K562 (cell line): ENCODE data around the gene LAMB1. TPM values are rescaled to one million over a fixed set of nuclear protein-coding genes. Genes with fewer than 3 reads are reported as not detected.

Experiments used
- ATAC-seq: fragments of 200-7000 bp; cut with Tn5 transposase; 3 replicates; pipeline ENCODE4 v1.9.1; 2020; ENCODE audit warnings: moderate library complexity
- BruUV-seq: library from RNA; stranded (reverse); fragments of 400-500 nt; replicated peaks from 2 replicates; lab custom pipeline; 2021; lab: Mats Ljungman, UMichigan
- CTCF ChIA-PET: fragments of 300-600 bp; formaldehyde crosslinking; extraction: SDS; loops from one replicate; lab custom pipeline; 2021; ENCODE audit warnings: low intra/inter-chr PET ratio; lab: Yijun Ruan, JAX
- POLR2A ChIA-PET: fragments of 300-600, 350-650 bp; sonication (Branson Sonifier 250); formaldehyde crosslinking; extraction: SDS; loops from one replicate; lab custom pipeline; 2021; ENCODE audit warnings: antibody characterized with exemption, inconsistent platforms; lab: Yijun Ruan, JAX
- DNase-seq, 4 experiments: peaks; one replicate each; pipeline versions ENCODE4 v3.0.0 to v3.0.0-alpha.2; 2011 to 2018; ENCODE audit warnings: low spot score in 3 of 4, mixed read lengths in 3 of 4; ENCODE audit errors: extremely low read depth in 1 of 4
- FAIRE-seq: peaks from 2 replicates; lab custom pipeline; 2011; peaks lifted over from hg19 to GRCh38; lab: Jason Lieb, UNC
- H2AFZ ChIP-seq: 2 replicates; pipeline ENCODE4 v1.6.0; 2011; ENCODE audit warnings: low read depth, low read length, control low read depth, inconsistent platforms
- H3K27ac ChIP-seq: fragments of 200-600 bp; 3 replicates; pipeline ENCODE4 v1.8.0; 2011; ENCODE audit warnings: low read depth, mild to moderate bottlenecking, control low read depth, inconsistent platforms, low read length, moderate library complexity, mixed read lengths; ENCODE audit errors: extremely low read depth
- H3K27me3 ChIP-seq, 2 experiments: fragments of 300-600 bp in 1 of 2; 2 replicates in 1 of 2; 3 replicates in 1 of 2; pipeline versions ENCODE4 v1.6.0 to v1.8.0; 2011; ENCODE audit warnings: inconsistent platforms in 2 of 2, low read length in 2 of 2, mild to moderate bottlenecking in 1 of 2, mixed read lengths in 1 of 2, moderate library complexity in 1 of 2; ENCODE audit not compliant: control insufficient read depth in 2 of 2, insufficient read depth in 2 of 2
- H3K36me3 ChIP-seq: fragments of 300-600 bp; 3 replicates; pipeline ENCODE4 v1.8.0; 2011; ENCODE audit warnings: mild to moderate bottlenecking, low read length, inconsistent platforms; ENCODE audit not compliant: control insufficient read depth, insufficient read depth
- H3K4me1 ChIP-seq, 2 experiments: fragments of 200-600 bp in 1 of 2; replicated peaks in 1 of 2; 2 replicates in 1 of 2; 3 replicates in 1 of 2; pipeline versions ENCODE4 v1.5.1 to v1.8.0; 2011; ENCODE audit warnings: inconsistent platforms in 2 of 2, low read length in 2 of 2, mild to moderate bottlenecking in 1 of 2, mixed read lengths in 1 of 2, moderate library complexity in 1 of 2; ENCODE audit not compliant: control insufficient read depth in 2 of 2, insufficient read depth in 2 of 2
- H3K4me2 ChIP-seq: 2 replicates; pipeline ENCODE4 v1.6.1; 2011; ENCODE audit warnings: low read length, control low read depth, inconsistent platforms, mixed read lengths; ENCODE audit not compliant: insufficient read depth
- H3K4me3 ChIP-seq: fragments of 200-600 bp; sonication (generic), shearing (Covaris generic); 2 replicates; pipeline ENCODE4 v1.5.1; 2016; ENCODE audit warnings: control low read depth, inconsistent platforms
- H3K79me2 ChIP-seq: fragments of 200-600 bp; 3 replicates; pipeline ENCODE4 v1.8.0; 2011; ENCODE audit warnings: low read length, inconsistent platforms; ENCODE audit not compliant: control insufficient read depth, insufficient read depth
- H3K9ac ChIP-seq, 2 experiments: 2 replicates each; pipeline versions ENCODE4 v1.6.0 to v1.6.1; 2011; ENCODE audit warnings: low read depth in 2 of 2, low read length in 2 of 2, control low read depth in 1 of 2, inconsistent platforms in 1 of 2, mild to moderate bottlenecking in 1 of 2, mixed read lengths in 1 of 2; ENCODE audit not compliant: insufficient read depth in 1 of 2
- H3K9me1 ChIP-seq: one replicate; pipeline ENCODE4 v1.6.0; 2011; ENCODE audit warnings: inconsistent platforms, mild to moderate bottlenecking, low read length, moderate library complexity; ENCODE audit not compliant: control insufficient read depth, insufficient read depth
- H3K9me3 ChIP-seq: replicated peaks from 2 replicates; pipeline ENCODE4 v1.5.1; 2011; ENCODE audit warnings: low read depth, low read length, inconsistent platforms; ENCODE audit not compliant: control insufficient read depth, insufficient read depth
- H4K20me1 ChIP-seq: replicated peaks from 2 replicates; pipeline ENCODE4 v1.6.1; 2011; ENCODE audit warnings: low read length, inconsistent platforms, mixed read lengths; ENCODE audit not compliant: control insufficient read depth, insufficient read depth
- BCOR ChIP-seq: fragments of 450-650 bp; IDR thresholded peaks from 2 replicates; pipeline ENCODE4 v1.6.1; 2016
- BRF1 ChIP-seq: IDR thresholded peaks from 3 replicates; pipeline ENCODE4 v1.6.1; 2011; ENCODE audit warnings: borderline replicate concordance, mild to moderate bottlenecking; ENCODE audit not compliant: insufficient read length; ENCODE audit errors: extremely low read depth
- CBFA2T2 ChIP-seq: fragments of 450-650 bp; conservative IDR thresholded peaks from 2 replicates; pipeline ENCODE4 v1.6.1; 2017; ENCODE audit warnings: mild to moderate bottlenecking
- EHMT2 ChIP-seq: fragments of 450-650 bp; IDR thresholded peaks from 2 replicates; pipeline ENCODE4 v1.6.1; 2018; ENCODE audit warnings: antibody characterized with exemption
- ESRRA ChIP-seq: fragments of 450-650 bp; IDR thresholded peaks from 2 replicates; pipeline ENCODE4 v1.6.1; 2014; ENCODE audit warnings: low read depth, mild to moderate bottlenecking, moderate library complexity, borderline replicate concordance
- GATAD2A ChIP-seq: fragments of 450-650 bp; IDR thresholded peaks from 2 replicates; pipeline ENCODE4 v1.6.1; 2017
- NFATC3 ChIP-seq: fragments of 450-650 bp; IDR thresholded peaks from 2 replicates; pipeline ENCODE4 v1.6.1; 2017; ENCODE audit warnings: mild to moderate bottlenecking
- PHF8 ChIP-seq: fragments of 200-600 bp; sonication (generic); IDR thresholded peaks from 2 replicates; pipeline ENCODE4 v1.6.1; 2012; ENCODE audit warnings: mixed run types, mild to moderate bottlenecking, inconsistent platforms, low read length, moderate library complexity, borderline replicate concordance
- PYGO2 ChIP-seq: fragments of 450-650 bp; IDR thresholded peaks from 2 replicates; pipeline ENCODE4 v1.6.1; 2016; ENCODE audit warnings: mild to moderate bottlenecking, missing genetic modification characterization, moderate library complexity, missing compliant biosample characterization
- STAT5A ChIP-seq: IDR thresholded peaks from 2 replicates; pipeline ENCODE4 v1.6.1; 2012; ENCODE audit warnings: low read length, inconsistent platforms, borderline replicate concordance
- TAF15 ChIP-seq: fragments of 200-400 bp; formaldehyde crosslinking; IDR thresholded peaks from 2 replicates; pipeline ENCODE4 v1.6.1; 2017; ENCODE audit warnings: mild to moderate bottlenecking, low read depth, low read length, moderate library complexity
- TCF3 ChIP-seq: sonication (generic); formaldehyde crosslinking; IDR thresholded peaks from 2 replicates; pipeline ENCODE4 v1.4.0; 2020; ENCODE audit warnings: mild to moderate bottlenecking, missing genetic modification reagents
- U2AF1 ChIP-seq: fragments of 200-400 bp; formaldehyde crosslinking; optimal IDR thresholded peaks from 2 replicates; pipeline ENCODE3; 2017; ENCODE audit warnings: mild to moderate bottlenecking, low read depth, low read length, moderate library complexity
- YBX1 ChIP-seq: fragments of 450-650 bp; IDR thresholded peaks from 2 replicates; pipeline ENCODE4 v1.7.1; 2016; ENCODE audit warnings: mild to moderate bottlenecking
- ZNF197 ChIP-seq: fragments of 200-800 bp; sonication (Bioruptor generic); IDR thresholded peaks from 2 replicates; pipeline ENCODE4 v1.6.1; 2016; ENCODE audit warnings: low read depth, missing genetic modification characterization, missing compliant biosample characterization
- ZNF408 ChIP-seq: fragments of 250-450 bp; sonication (Bioruptor Pico); IDR thresholded peaks from 2 replicates; pipeline ENCODE4 v1.4.0; 2020; ENCODE audit warnings: low read depth, mild to moderate bottlenecking, moderate library complexity
- ZNF551 ChIP-seq: fragments of 250-450 bp; sonication (Bioruptor Pico); IDR thresholded peaks from 2 replicates; pipeline ENCODE4 v1.5.0; 2021; ENCODE audit warnings: mild to moderate bottlenecking, moderate library complexity
- WGBS: fragments of 100-300 bp; shearing (Covaris generic); methylation state at CpG from one replicate; pipeline ENCODE4 v1.1.6; 2016; ENCODE audit warnings: low coverage, mixed read lengths; ENCODE audit not compliant: insufficient coverage; ENCODE audit errors: missing lambda C conversion rate; 5-methylcytosine and 5-hydroxymethylcytosine counted together
- in situ Hi-C: fragments of 300-500 bp; cut with MboI; formaldehyde crosslinking; loops from 4 replicates; pipeline ENCODE4 v1.15.0; 2018; ENCODE audit warnings: inconsistent platforms, mixed read lengths
- intact Hi-C: fragments of 100-400 bp; cut with micrococcal nuclease; formaldehyde crosslinking; loops from 2 replicates; pipeline ENCODE4 v1.14.2; 2022
- polyA plus RNA-seq, 8 experiments: library from polyadenylated mRNA; depleted of rRNA in 4 of 8; stranded (reverse) in 5 of 8; unstranded in 3 of 8; fragments of >200 nt; fragmentation: Nextera tagmentation in 2 of 8; fragmentation: Illumina TruSeq in 1 of 8; extraction: Ambion mirVana in 2 of 8; extraction: Trizol in 1 of 8; gene quantifications; 2 replicates each; pipeline versions ENCODE4 v1.2.1 to v1.2.3, GENCODE V29; 2011 to 2014; ENCODE audit warnings: inconsistent platforms in 1 of 8, missing spikeins in 1 of 8
- total RNA-seq, 7 experiments: library from RNA; depleted of rRNA in 6 of 7; stranded (reverse); fragments of >200 nt in 6 of 7; fragmentation: Illumina TruSeq in 2 of 7; extraction: Trizol in 2 of 7; gene quantifications; 2 replicates each; pipeline versions ENCODE4 v1.2.1 to v1.2.3, GENCODE V29; 2011 to 2021; ENCODE audit warnings: low replicate concordance in 1 of 7
- TF ChIP-seq, protein P1 (sequence below): fragments of 250-450 bp; sonication (Bioruptor Pico); IDR thresholded peaks from 2 replicates; pipeline ENCODE4 v1.8.0; 2022; ENCODE audit warnings: moderate library complexity, mild to moderate bottlenecking, inconsistent platforms
- TF ChIP-seq, protein P2 (sequence below): fragments of 450-650 bp; conservative IDR thresholded peaks from 2 replicates; pipeline ENCODE4 v1.6.1; 2016; ENCODE audit warnings: missing genetic modification characterization, low read depth, mild to moderate bottlenecking, missing compliant biosample characterization, moderate library complexity

Gene LAMB1
- total and polyA plus RNA-seq, 9 of the 15 experiments (the other 6 are each of a cell fraction or from before 2014, with no cell fraction given), result 6.0 to 17.7 (median 12.3) TPM

DNA sequence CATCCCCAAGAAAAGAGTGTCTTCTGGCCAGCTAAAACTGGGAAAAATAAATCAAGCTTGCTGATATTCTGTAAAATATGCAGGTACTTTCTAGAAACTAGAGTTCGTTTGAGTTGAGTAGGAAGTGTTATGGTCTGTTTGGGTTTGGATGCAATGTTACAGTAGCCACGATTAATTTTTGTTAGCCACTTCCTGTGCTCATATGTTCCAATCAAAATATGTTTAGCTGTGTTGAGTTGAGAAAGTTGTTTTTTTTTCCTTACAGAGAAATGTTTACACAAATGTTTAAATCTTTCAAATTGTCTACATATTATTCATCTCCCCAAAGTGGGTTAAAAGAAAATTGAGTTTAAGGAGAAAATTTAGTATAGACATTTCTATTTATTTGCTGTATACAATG lies 11.3 kb upstream of the LAMB1 start (continued):
- TF ChIP-seq, protein P1, sequence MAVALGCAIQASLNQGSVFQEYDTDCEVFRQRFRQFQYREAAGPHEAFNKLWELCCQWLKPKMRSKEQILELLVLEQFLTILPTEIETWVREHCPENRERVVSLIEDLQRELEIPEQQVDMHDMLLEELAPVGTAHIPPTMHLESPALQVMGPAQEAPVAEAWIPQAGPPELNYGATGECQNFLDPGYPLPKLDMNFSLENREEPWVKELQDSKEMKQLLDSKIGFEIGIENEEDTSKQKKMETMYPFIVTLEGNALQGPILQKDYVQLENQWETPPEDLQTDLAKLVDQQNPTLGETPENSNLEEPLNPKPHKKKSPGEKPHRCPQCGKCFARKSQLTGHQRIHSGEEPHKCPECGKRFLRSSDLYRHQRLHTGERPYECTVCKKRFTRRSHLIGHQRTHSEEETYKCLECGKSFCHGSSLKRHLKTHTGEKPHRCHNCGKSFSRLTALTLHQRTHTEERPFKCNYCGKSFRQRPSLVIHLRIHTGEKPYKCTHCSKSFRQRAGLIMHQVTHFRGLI (CRISPR knock-in tag), result no peak
- TF ChIP-seq YBX1 (no peak), PYGO2 (no peak), ZNF197 (no peak)

DNA sequence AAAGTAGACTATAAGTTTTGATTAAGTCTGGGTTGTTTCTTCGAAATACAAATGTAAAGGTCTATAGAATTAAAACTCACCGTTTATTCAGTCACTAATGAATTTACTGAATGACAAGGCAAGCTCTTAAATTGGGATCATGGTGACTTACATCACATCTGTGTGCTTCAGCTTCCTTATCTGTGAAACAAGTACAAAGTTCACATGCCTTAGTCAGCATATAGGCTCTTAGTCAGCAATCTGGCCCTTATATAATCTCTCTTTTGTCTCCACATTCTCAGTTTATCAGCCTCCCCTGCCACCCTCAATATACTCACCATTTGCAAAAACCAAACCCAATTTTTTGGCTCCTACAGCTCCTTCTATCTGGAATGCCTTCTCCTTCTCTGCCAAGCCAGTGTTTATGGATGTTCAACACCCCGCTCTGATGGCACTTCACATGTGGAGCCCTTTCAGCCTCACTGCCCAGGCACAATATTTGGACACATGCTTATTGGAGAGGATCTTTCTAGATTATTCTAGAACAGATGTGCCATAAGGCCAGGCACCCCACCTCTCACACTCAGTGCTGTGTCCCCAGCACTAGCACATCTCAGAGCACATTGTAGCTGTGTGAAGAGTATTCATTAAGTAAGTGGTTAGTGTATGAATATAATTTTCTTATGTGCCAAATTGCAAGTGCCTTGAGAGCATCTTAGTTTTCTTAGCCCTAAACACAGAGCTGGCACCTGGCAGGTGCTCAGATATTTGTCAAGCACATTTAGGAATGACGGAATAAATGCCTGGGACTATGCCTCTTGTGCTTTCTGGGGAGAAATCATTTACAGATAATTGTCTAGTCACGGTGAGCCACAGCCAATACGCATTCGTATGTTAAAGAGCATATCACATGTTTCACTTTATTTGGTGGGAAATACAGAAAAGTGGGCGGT lies 9.8 kb upstream of the LAMB1 start:
- Histone ChIP-seq H3K79me2 (no peaks in the 10 kb centered on the region), H3K4me2 (peak overlapping the region; percentile 56), H3K9me3 (no peaks in the 10 kb centered on the region), H3K36me3 (no peaks in the 10 kb centered on the region), H3K27ac (peak overlapping the region; percentile 52), H4K20me1 (no peaks in the 10 kb centered on the region), H3K9me1 (no peaks in the 10 kb centered on the region), H3K4me3 (no peak overlapping the region), H3K4me1 (peaks cover 5 to 20% of the 10 kb centered on the region in 2 experiments), H3K27me3 (no peaks in the 10 kb centered on the region), H3K9ac (no peak overlapping the region; a peak in 1 of 4 replicates), H2AFZ (peak overlapping the region; percentile 56)
- FAIRE-seq (peak; percentile 87), DNase-seq (peak; percentile 74 to 88 (median 80)), ATAC-seq (peak; percentile 89)
- POLR2A ChIA-PET, result interaction anchor here (0.6 to 1.3 kb wide), 8 partner anchors 8 to 46 kb away, joined by 3 to 4 read pairs (median 3); partner anchors contain the start of gene LAMB1
- CTCF ChIA-PET, result no interaction called here
- intact Hi-C loops (loop anchor here (5.0 kb wide), 1 partner anchor 120 kb away; the partner anchor contains the start of gene DLD), in situ Hi-C loops (no loop called here)
- no TSS peak for BruUV-seq
- WGBS, result 35% methylated on average over 8 of the region's 8 CpGs
- TF ChIP-seq ZNF408 (CRISPR knock-in tag) (no peak), STAT5A (peak; percentile 86), BCOR (peak; percentile 54; the same call in 1 of the 2 replicates), GATAD2A (no peak), U2AF1 (no peak), TAF15 (no peak), TCF3 (CRISPR knock-in tag) (peak; percentile 92), PHF8 (no peak), CBFA2T2 (peak; percentile 95), ESRRA (no peak), ZNF551 (CRISPR knock-in tag) (no peak), NFATC3 (no peak), BRF1 (no peak), EHMT2 (peak; percentile 96)
- TF ChIP-seq, protein P2, sequence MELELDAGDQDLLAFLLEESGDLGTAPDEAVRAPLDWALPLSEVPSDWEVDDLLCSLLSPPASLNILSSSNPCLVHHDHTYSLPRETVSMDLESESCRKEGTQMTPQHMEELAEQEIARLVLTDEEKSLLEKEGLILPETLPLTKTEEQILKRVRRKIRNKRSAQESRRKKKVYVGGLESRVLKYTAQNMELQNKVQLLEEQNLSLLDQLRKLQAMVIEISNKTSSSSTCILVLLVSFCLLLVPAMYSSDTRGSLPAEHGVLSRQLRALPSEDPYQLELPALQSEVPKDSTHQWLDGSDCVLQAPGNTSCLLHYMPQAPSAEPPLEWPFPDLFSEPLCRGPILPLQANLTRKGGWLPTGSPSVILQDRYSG (tag), result 0 out of 2 replicates have a peak, but pooled peaks have one; percentile 37
